ENCODE data around the gene MKX.

DNA sequence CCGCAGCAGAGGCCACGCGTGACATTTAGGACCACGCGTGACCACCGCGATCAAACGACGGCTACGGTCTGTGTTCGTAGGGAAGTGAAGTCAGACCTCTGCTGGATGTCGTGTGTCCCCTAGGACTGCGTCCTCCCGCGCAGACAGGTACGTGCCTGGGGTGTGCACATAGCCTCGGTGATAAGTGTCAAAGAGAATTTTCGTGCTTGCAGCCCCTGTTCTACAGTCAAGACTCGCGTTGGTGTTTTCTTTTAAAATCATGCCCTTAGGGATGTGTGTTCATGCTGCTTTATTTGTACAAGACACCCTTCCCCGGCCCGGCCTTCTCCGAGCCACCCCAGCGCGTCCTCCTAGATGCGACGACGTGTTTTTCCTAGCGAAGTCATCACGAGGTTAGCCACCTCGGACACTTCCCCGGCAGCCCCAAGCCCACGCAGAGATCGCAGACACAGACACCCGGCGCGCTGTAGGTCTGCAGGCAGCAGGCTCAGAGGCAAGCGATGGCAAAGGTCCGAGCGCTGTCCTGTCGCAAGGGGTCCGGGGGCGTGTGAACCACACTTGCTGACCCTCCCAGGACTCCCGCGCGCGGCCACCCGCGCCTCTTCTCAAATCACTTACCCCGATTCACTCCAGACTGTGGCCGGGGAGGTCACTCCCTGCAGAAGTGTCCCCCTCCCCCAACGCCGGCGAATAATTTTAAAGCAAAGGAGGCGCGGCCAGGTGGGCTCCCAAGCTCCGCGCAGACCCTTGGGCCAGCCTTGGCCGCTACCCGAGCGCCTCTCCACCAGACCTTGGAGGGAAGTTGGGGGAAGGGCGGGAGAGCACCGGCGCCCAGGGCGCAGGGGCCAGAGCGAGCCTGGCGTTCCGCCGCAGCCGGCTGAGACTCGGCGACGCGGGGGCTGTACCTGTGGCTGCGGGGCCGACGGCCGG is 552 bp downstream of the MKX start:
- no peak for TF ChIP-seq POLR2A (IDR thresholded peaks at IDR 0.05; ENCODE audit: low read depth, low read length)
- no peak for TF ChIP-seq CTCF (IDR thresholded peaks at IDR 0.05; ENCODE audit: extremely low read depth in 1 of 2, insufficient read depth in 1 of 2, low read depth in 1 of 2, low read length in 2 of 2)
- TF ChIP-seq MYC (IDR thresholded peaks at IDR 0.05; ENCODE audit: low read depth, low read length) = no peak
- no peak for TF ChIP-seq MAX (IDR thresholded peaks at IDR 0.05; ENCODE audit: insufficient read depth, insufficient read length)
- no peak for TF ChIP-seq GATA2 (IDR thresholded peaks at IDR 0.05; ENCODE audit: insufficient read depth, insufficient read length, low read depth, low read length)
- no peak for TF ChIP-seq POLR2AphosphoS5 (IDR thresholded peaks at IDR 0.05; ENCODE audit: insufficient read depth, low read depth, low read length)
- TF ChIP-seq JUN (IDR thresholded peaks at IDR 0.05; ENCODE audit: borderline replicate concordance, insufficient read depth, insufficient read length, low read depth) = no peak

Measured in endothelial cell of umbilical vein (primary cell).